Neural cell (in vitro differentiated cells): ENCODE data around the gene MTR. TPM values are rescaled to one million over a fixed set of nuclear protein-coding genes. Genes with fewer than 3 reads are reported as not detected.
A peak's percentile ranks its signal among the peaks of the same experiment; 100 is the strongest.

Experiments used
- H2AFZ ChIP-seq: fragments of 200-600, 300-800 bp; sonication (generic), shearing (Covaris generic); 2 replicates; pipeline ENCODE4 v1.6.0; 2014; ENCODE audit warnings: low read depth, mild to moderate bottlenecking, antibody characterized with exemption, low read length, moderate library complexity
- H3F3A ChIP-seq: fragments of 200-600 bp; shearing (Covaris generic); 2 replicates; pipeline ENCODE4 v1.6.1; 2016; ENCODE audit warnings: mild to moderate bottlenecking, moderate library complexity, mixed read lengths, antibody characterized with exemption, low read length; ENCODE audit not compliant: insufficient read depth, poor library complexity, severe bottlenecking
- H3K27ac ChIP-seq: fragments of 200-600, 300-800 bp; sonication (generic), shearing (Covaris generic); 2 replicates; pipeline ENCODE4 v1.5.1; 2014; ENCODE audit warnings: mild to moderate bottlenecking, low read length, moderate library complexity
- H3K27me3 ChIP-seq: fragments of 300-800, 200-600 bp; sonication (generic), shearing (Covaris generic); 2 replicates; pipeline ENCODE4 v1.6.0; 2014; ENCODE audit warnings: mild to moderate bottlenecking, low read depth, low read length, moderate library complexity; ENCODE audit not compliant: insufficient read depth
- H3K36me3 ChIP-seq: fragments of 300-800, 200-600 bp; sonication (generic), shearing (Covaris generic); 2 replicates; pipeline ENCODE4 v1.5.1; 2014; ENCODE audit warnings: mild to moderate bottlenecking, antibody characterized with exemption, low read length, moderate library complexity; ENCODE audit not compliant: insufficient read depth
- H3K4me2 ChIP-seq: fragments of 300-800, 200-600 bp; sonication (generic), shearing (Covaris generic); 2 replicates; pipeline ENCODE4 v1.6.0; 2014; ENCODE audit warnings: mild to moderate bottlenecking, low read length
- H3K4me3 ChIP-seq: fragments of 300-800, 200-600 bp; sonication (generic), shearing (Covaris generic); 2 replicates; pipeline ENCODE4 v1.5.1; 2014; ENCODE audit warnings: mild to moderate bottlenecking, low read length, moderate library complexity
- H3K79me2 ChIP-seq: fragments of 200-600 bp; shearing (Covaris generic); replicated peaks from 2 replicates; pipeline ENCODE4 v1.6.0; 2014; ENCODE audit warnings: mild to moderate bottlenecking, low read length, moderate library complexity; ENCODE audit not compliant: insufficient read depth
- H3K9ac ChIP-seq: fragments of 300-800, 200-600 bp; sonication (generic), shearing (Covaris generic); 2 replicates; pipeline ENCODE4 v1.6.1; 2016; ENCODE audit warnings: mild to moderate bottlenecking, low read length, mixed read lengths
- H3K9me2 ChIP-seq: fragments of 200-600 bp; shearing (Covaris generic); 2 replicates; pipeline ENCODE4 v1.6.1; 2016; ENCODE audit warnings: mild to moderate bottlenecking, low read length, mixed read lengths; ENCODE audit not compliant: insufficient read depth
- H3K9me3 ChIP-seq: fragments of 200-600, 300-800 bp; sonication (generic), shearing (Covaris generic); 2 replicates; pipeline ENCODE4 v1.6.1; 2016; ENCODE audit warnings: mild to moderate bottlenecking, mixed run types, low read length, moderate library complexity, mixed read lengths
- H4K20me1 ChIP-seq: fragments of 200-600 bp; shearing (Covaris generic); 2 replicates; pipeline ENCODE4 v1.6.1; 2016; ENCODE audit warnings: mild to moderate bottlenecking, mixed run types; ENCODE audit not compliant: insufficient read depth
- CTCF ChIP-seq: fragments of 450-650 bp; IDR thresholded peaks from 2 replicates; pipeline ENCODE4 v1.5.1; 2014; ENCODE audit warnings: antibody characterized with exemption, mild to moderate bottlenecking, moderate library complexity; ENCODE audit not compliant: poor library complexity, severe bottlenecking
- EP300 ChIP-seq: fragments of 450-650 bp; conservative IDR thresholded peaks from 2 replicates; pipeline ENCODE4 v1.6.1; 2014; ENCODE audit warnings: antibody characterized with exemption, mild to moderate bottlenecking, moderate library complexity; ENCODE audit not compliant: poor library complexity, severe bottlenecking
- EZH2 ChIP-seq: fragments of 200-600, 300-800 bp; shearing (Covaris generic), sonication (generic); IDR thresholded peaks from 2 replicates; pipeline ENCODE4 v1.6.1; 2014; ENCODE audit warnings: antibody characterized with exemption, low read length, borderline replicate concordance, mild to moderate bottlenecking; ENCODE audit not compliant: insufficient read depth, poor library complexity, severe bottlenecking
- MXI1 ChIP-seq: fragments of 450-650 bp; conservative IDR thresholded peaks from 2 replicates; pipeline ENCODE4 v1.6.1; 2014; ENCODE audit warnings: antibody characterized with exemption, mild to moderate bottlenecking; ENCODE audit not compliant: poor library complexity, severe bottlenecking
- POLR2AphosphoS5 ChIP-seq: IDR thresholded peaks from 2 replicates; pipeline ENCODE4 v1.6.1; 2012
- RAD21 ChIP-seq: fragments of 450-650 bp; conservative IDR thresholded peaks from 2 replicates; pipeline ENCODE4 v1.6.1; 2014; ENCODE audit warnings: antibody characterized with exemption, mild to moderate bottlenecking, moderate library complexity
- REST ChIP-seq: IDR thresholded peaks from 2 replicates; pipeline ENCODE4 v1.6.1; 2012; ENCODE audit warnings: borderline replicate concordance
- SMC3 ChIP-seq: fragments of 450-650 bp; conservative IDR thresholded peaks from 2 replicates; pipeline ENCODE4 v1.6.1; 2014; ENCODE audit warnings: antibody characterized with exemption, mild to moderate bottlenecking, moderate library complexity; ENCODE audit not compliant: poor library complexity
- TAF1 ChIP-seq: IDR thresholded peaks from 2 replicates; pipeline ENCODE4 v1.6.1; 2012; ENCODE audit warnings: low read depth
- polyA plus RNA-seq: library from polyadenylated mRNA; depleted of rRNA; stranded (reverse); fragments of >200 nt; gene quantifications from 2 replicates; pipeline ENCODE4 v1.2.3, GENCODE V29; 2014

Gene MTR
- polyA plus RNA-seq, 1 donor from 2014 or later, result 14.1 TPM

- H3K27me3 ChIP-seq, result peaks cover 4% of the 10 kb centered on the region
- no peak for TF ChIP-seq MXI1
- TF ChIP-seq TAF1, result no peak
- no peak for TF ChIP-seq REST
- no peak for TF ChIP-seq POLR2AphosphoS5
- TF ChIP-seq CTCF, result no peak
- no peak for TF ChIP-seq SMC3
- TF ChIP-seq EP300, result no peak
- no peak for TF ChIP-seq EZH2
- no peak for TF ChIP-seq RAD21
These were observed 920 bp downstream of the MTR start for GRCh38 chr1:236795757-236796667.

GRCh38 chr1:236799001-236799400 lies 3.9 kb downstream of the MTR start:
- H3K9me2 ChIP-seq, result no peaks in the 10 kb centered on the region
- TF ChIP-seq EZH2 (no peak), EP300 (no peak), TAF1 (no peak), POLR2AphosphoS5 (no peak), CTCF (no peak), SMC3 (no peak), REST (no peak), MXI1 (no peak), RAD21 (no peak)
- H3K27ac ChIP-seq, result no peak overlapping the region
- no peak overlapping the region for H3K9ac ChIP-seq
- no peaks in the 10 kb centered on the region for H3F3A ChIP-seq
- no peaks in the 10 kb centered on the region for H3K79me2 ChIP-seq
- H2AFZ ChIP-seq, result no peak overlapping the region
- H3K4me2 ChIP-seq, result no peak overlapping the region
- H3K9me3 ChIP-seq, result no peaks in the 10 kb centered on the region
- H3K27me3 ChIP-seq, result peaks cover 4% of the 10 kb centered on the region
- no peaks in the 10 kb centered on the region for H3K36me3 ChIP-seq
- no peaks in the 10 kb centered on the region for H4K20me1 ChIP-seq
- H3K4me3 ChIP-seq, result no peak overlapping the region

More at GRCh38 chr1:236795757-236796667, 920 bp downstream of the MTR start:
- H3K4me3 ChIP-seq, result peak overlapping the region; percentile 84
- H3F3A ChIP-seq, result no peaks in the 10 kb centered on the region
- H3K9me3 ChIP-seq, result no peaks in the 10 kb centered on the region
- no peaks in the 10 kb centered on the region for H3K36me3 ChIP-seq
- H3K79me2 ChIP-seq, result no peaks in the 10 kb centered on the region
- H4K20me1 ChIP-seq, result no peaks in the 10 kb centered on the region
- H3K27ac ChIP-seq, result peak overlapping the region; percentile 58
- H2AFZ ChIP-seq, result peak overlapping the region; percentile 88
- no peaks in the 10 kb centered on the region for H3K9me2 ChIP-seq
- peak overlapping the region; percentile 81 for H3K4me2 ChIP-seq
- H3K9ac ChIP-seq, result peak overlapping the region; percentile 66
